NCI-H748 treated with DMSO at 0.1 percent for 48 hours (cell line): ENCODE measurements around the gene UGGT2.
"Not testable (repeated sequence)": the region's sequence is repeated elsewhere in the genome, so short reads cannot be mapped to it uniquely, and the experiment has no call there.

Experiments used
- DNase-seq: peaks from one replicate; lab custom pipeline; 2025; lab: John Stamatoyannopoulos, UW

The UGGT2 gene

GRCh38 chr13:95793018-95793555 lies 260.1 kb downstream of the UGGT2 start:
- no peak for DNase-seq

GRCh38 chr13:95791084-95791722 lies 262.0 kb downstream of the UGGT2 start:
- no peak for DNase-seq

GRCh38 chr13:95789315-95789714 lies 263.9 kb downstream of the UGGT2 start:
- not testable (repeated sequence) for DNase-seq

- no peak for DNase-seq
Measured at GRCh38 chr13:95788100-95788463, 265.1 kb downstream of the UGGT2 start.

GRCh38 chr13:95787356-95788099 lies 265.7 kb downstream of the UGGT2 start:
- no peak for DNase-seq

GRCh38 chr13:95784900-95785290 lies 268.3 kb downstream of the UGGT2 start:
- no peak for DNase-seq

- no peak for DNase-seq
Measured at GRCh38 chr13:95784161-95784899, 268.9 kb downstream of the UGGT2 start.

- no peak for DNase-seq
Measured at GRCh38 chr13:95783747-95784146, 269.5 kb downstream of the UGGT2 start.

- not testable (repeated sequence) for DNase-seq
Measured at GRCh38 chr13:95781940-95782339, 271.3 kb downstream of the UGGT2 start.

GRCh38 chr13:95781016-95781415 lies 272.2 kb downstream of the UGGT2 start:
- no peak for DNase-seq

GRCh38 chr13:95779522-95779921 lies 273.7 kb downstream of the UGGT2 start:
- DNase-seq = no peak

GRCh38 chr13:95771905-95772304 lies 281.3 kb downstream of the UGGT2 start:
- DNase-seq = no peak

GRCh38 chr13:95763601-95764000 lies 289.6 kb downstream of the UGGT2 start:
- no peak for DNase-seq

GRCh38 chr13:95762626-95763025 lies 290.6 kb downstream of the UGGT2 start:
- DNase-seq = not testable (repeated sequence)

GRCh38 chr13:95756072-95756471 lies 297.1 kb downstream of the UGGT2 start:
- no peak for DNase-seq

GRCh38 chr13:95754069-95754468 lies 299.1 kb downstream of the UGGT2 start:
- DNase-seq = no peak

- no peak for DNase-seq
Measured at GRCh38 chr13:95752677-95753076, 300.5 kb downstream of the UGGT2 start.
